Measurements from ENCODE around the gene KCNT1.

The KCNT1 gene

GRCh38 chr9:135749171-135750045, 47.4 kb downstream of the KCNT1 start:
- DNase-seq = no peak

DNA sequence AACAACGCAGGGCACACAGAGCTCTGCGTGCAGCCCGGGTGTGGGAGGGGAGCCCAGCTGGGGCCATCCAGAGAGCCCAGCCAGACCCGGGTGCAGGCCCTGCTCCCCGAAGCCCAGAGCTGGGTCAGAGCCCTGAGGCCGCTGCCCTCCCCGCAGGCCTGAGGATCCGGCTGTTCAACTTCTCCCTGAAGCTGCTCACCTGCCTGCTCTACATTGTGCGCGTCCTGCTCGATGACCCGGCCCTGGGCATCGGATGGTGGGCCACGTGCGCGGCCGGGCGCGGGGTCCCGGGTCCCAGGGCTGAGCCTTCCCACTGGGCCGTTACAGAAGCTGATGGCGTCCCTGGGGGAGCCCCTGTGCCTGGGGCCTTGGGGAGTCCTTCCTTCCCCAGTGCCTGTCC, 48.8 kb downstream of the KCNT1 start:
- DNase-seq = no peak

- no peak for DNase-seq
These were observed 49.5 kb downstream of the KCNT1 start for GRCh38 chr9:135751501-135751900.

- DNase-seq = no peak
These were observed 50.6 kb downstream of the KCNT1 start for GRCh38 chr9:135752281-135753204.

DNA sequence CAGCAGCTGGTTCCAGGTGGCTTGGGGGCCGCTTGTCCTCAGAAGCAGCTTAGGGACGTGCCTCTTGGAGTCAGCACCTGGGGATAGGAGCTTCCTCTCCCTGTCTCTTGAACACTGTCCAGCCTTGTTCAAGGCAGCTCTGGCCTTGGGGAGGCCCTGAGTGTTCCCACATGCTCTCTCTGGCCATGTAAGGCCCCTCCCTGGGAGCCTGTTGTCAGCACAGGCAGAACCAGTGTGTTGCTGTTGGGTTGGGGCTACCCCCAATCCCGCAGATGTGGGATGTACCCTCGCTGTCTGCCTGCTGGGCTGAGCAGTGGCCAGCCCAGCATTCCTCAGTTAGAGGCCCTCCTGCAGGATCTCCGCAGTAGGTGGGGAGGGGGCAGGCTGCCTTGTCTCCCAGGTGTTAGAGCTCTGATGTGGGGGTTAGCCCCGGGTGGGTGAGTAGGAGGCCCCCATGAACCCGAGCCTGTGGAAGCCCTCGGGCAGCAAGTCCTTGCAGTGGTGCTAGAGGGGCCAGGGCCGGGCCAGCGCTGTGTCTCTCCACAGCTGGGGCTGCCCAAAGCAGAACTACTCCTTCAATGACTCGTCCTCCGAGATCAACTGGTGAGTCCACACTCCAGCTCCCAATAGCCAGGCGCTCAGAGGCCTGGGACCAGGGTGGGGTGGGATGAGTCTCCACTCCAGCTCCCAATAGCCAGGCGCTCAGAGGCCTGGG, 51.6 kb downstream of the KCNT1 start:
- no peak for DNase-seq

- DNase-seq = no peak
These were observed 54.6 kb downstream of the KCNT1 start for GRCh38 chr9:135756576-135756975.

- DNase-seq = no peak
These were observed 55.4 kb downstream of the KCNT1 start for GRCh38 chr9:135757356-135757755.

GRCh38 chr9:135758056-135758455, 56.1 kb downstream of the KCNT1 start:
- no peak for DNase-seq

- no peak for DNase-seq
These were observed 56.9 kb downstream of the KCNT1 start for GRCh38 chr9:135758870-135759269.

- no peak for DNase-seq
These were observed 57.8 kb downstream of the KCNT1 start for GRCh38 chr9:135759676-135760300.

DNA sequence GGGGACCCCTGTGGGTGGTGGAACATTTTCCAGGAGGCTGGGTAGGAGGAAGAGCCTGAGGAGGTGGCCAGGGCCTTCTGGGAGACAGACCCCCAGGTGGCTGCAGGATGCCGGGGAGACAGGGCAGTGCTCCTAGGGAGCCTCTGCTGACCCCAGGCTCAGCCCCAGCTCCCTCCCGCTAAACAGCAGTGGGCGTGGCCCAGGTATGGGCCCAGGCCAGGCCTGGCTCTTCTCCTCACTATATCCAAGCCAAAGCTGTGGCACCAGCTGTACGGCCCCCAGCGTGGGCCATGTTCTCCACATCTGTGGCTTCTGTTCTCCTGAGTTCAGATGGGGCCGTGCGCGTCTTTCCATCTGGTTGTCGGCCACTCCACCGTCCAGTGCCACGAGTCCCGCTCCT, 58.5 kb downstream of the KCNT1 start:
- DNase-seq = no peak

DNA sequence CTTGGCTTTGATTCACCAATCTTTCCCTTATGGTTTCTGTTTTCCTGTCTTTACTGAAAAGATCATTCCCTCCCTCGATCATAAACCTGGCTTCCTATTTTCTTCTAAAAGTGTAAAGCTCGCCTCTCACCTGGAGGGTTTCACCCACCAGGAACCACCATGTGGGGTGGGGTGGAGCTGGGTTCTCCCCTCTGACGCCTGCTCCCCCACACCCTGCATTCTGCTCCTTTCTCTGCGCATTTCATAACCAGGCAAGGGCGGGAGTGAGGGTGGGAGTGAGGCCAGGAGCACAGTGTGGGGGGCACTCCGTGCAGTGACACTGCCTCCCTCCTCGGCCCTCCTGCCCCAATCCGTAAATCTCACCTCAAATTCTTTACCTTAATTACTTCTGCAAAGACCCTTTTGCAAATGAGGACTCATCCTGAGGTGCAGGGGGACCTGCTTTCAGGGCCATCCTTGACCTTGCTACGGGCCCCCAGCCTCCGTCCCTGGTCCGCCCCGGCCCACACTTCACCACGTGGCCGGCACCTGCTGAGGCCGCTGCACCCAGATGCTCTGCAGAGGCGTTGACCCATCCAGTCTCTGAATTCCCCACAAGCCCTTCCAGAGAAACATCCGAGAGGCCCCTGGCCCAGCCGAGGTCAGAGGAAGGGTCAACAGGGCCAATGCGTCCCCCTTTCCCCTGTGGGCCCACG, 59.3 kb downstream of the KCNT1 start:
- DNase-seq = no peak

DNA sequence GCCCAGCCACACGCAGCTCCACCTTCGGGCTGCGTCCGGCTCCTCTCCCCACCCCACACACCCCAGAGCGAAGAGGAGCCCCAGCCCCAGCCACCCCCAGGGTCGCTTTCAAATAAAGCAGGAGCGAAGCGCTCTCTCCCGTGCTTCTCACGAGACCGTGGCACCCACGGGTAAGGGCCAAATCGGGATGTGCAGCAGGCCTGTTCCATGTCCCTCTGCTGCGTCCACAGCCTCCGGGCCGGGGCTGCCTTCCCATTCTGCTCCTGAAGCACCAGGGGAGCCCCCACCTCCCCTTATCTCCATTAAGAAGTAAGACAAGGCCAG, 59.8 kb downstream of the KCNT1 start:
- DNase-seq = no peak

DNA sequence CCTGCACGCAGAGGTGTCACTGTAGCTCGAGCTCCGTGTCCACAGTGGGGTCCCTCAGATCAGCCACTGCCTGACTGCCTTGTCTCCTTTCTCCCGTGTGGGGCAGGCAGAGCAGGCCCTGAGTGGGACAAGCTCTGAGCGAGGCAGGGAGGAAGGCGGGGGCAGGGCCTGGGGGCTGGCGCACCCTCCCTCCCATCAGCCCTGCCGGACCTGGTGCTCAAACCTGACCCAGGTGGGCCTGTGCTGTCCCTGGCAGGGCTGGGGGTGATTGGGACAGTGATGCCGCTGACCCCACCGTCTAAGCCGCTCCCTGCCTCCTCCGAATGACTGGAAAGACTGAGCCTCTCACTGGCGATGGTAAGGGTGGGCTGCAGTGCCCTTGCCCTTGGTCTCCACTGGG, 60.9 kb downstream of the KCNT1 start:
- DNase-seq = no peak

GRCh38 chr9:135763716-135764446, 61.9 kb downstream of the KCNT1 start:
- no peak for DNase-seq

- DNase-seq = no peak
These were observed 62.7 kb downstream of the KCNT1 start for GRCh38 chr9:135764731-135765130.

GRCh38 chr9:135765416-135765815, 63.4 kb downstream of the KCNT1 start:
- no peak for DNase-seq

DNA sequence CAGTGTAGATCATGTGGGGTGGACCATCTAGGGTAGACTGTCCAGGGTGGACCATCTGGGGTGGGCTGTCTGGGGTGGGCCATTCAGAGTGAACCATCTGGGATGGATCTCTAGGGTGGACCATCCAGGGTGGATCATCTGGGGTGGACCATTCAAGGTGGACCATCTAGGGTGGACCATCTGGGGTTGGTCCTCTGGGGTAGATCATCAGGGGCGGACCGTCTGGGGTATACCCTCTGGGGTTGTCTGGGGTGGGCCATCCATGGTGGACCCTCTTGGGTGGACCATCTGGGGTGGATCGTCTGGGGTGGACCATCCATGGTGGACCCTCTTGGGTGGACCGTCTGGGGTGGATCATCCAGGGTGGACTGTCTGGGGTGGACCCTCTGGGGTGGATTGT, 64.3 kb downstream of the KCNT1 start:
- no peak for DNase-seq

DNA sequence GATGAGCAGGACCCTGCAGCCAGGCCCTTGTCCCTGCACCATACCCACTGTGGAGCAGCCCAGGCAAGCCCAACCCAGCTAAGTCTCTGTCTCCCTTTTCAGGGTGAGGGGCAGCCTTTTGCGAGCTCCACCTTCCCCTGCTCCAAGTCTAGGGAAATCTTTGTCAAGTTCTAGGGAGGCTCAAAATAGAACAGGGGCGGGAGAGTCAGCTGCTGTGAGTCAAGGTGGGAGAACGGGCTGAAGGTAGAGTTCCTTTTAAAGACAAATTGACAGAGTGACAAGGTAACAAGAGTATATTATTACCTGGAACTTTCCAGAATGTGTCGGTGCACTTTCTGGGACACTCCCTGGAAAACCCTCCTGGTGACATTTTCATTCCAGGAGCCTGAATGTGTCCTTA, 64.7 kb downstream of the KCNT1 start:
- DNase-seq = no peak

GRCh38 chr9:135768516-135769218, 66.7 kb downstream of the KCNT1 start:
- DNase-seq = no peak

All from CD4-positive, alpha-beta T cell treated with Interleukin-10 for 1 hour (primary cell).